IMR-90 (cell line): ENCODE results near the gene UAP1. TPM values are rescaled to one million over a fixed set of nuclear protein-coding genes. Genes with fewer than 3 reads are reported as not detected.

Experiments used
- ATAC-seq: fragments of 200-7000 bp; cut with Tn5 transposase; 2 replicates; pipeline ENCODE4 v1.9.1; 2020; ENCODE audit warnings: low read depth, mild to moderate bottlenecking, moderate library complexity
- BruUV-seq: library from RNA; stranded (reverse); fragments of 400-500 nt; replicated peaks from 2 replicates; lab custom pipeline; 2021; lab: Mats Ljungman, UMichigan
- CTCF ChIA-PET: fragments of 300-600 bp; formaldehyde crosslinking; extraction: SDS; loops from one replicate; lab custom pipeline; 2021; ENCODE audit warnings: antibody characterized with exemption; lab: Yijun Ruan, JAX
- POLR2A ChIA-PET: fragments of 300-600 bp; sonication (Branson Sonifier 250); formaldehyde crosslinking; loops from one replicate; lab custom pipeline; 2022; ENCODE audit warnings: antibody characterized with exemption; ENCODE audit not compliant: unreplicated experiment; lab: Charles Lee
- DNase-seq: peaks from one replicate; pipeline ENCODE4 v3.0.0; 2013
- H2AFZ ChIP-seq: replicated peaks from 2 replicates; pipeline ENCODE3; 2013; ENCODE audit warnings: low read length, mild to moderate bottlenecking; ENCODE audit not compliant: poor library complexity
- H2AK5ac ChIP-seq: 2 replicates; pipeline ENCODE4 v1.6.1; 2013; ENCODE audit warnings: low read depth, low read length, inconsistent platforms
- H2AK9ac ChIP-seq: replicated peaks from 2 replicates; pipeline ENCODE3; 2013; ENCODE audit warnings: mild to moderate bottlenecking, low read depth, low read length, moderate library complexity; ENCODE audit not compliant: poor library complexity
- H2BK120ac ChIP-seq: 2 replicates; pipeline ENCODE4 v1.6.1; 2013; ENCODE audit warnings: low read depth, low read length, inconsistent platforms
- H2BK15ac ChIP-seq: 3 replicates; pipeline ENCODE4 v1.6.1; 2013; ENCODE audit warnings: low read depth, low read length, inconsistent platforms
- H2BK20ac ChIP-seq: 2 replicates; pipeline ENCODE4 v1.6.1; 2013; ENCODE audit warnings: low read depth, mild to moderate bottlenecking, inconsistent platforms, low read length, moderate library complexity
- H2BK5ac ChIP-seq: 2 replicates; pipeline ENCODE4 v1.6.1; 2013; ENCODE audit warnings: mild to moderate bottlenecking, low read depth, low read length, inconsistent platforms; ENCODE audit not compliant: poor library complexity, severe bottlenecking
- H3K14ac ChIP-seq: replicated peaks from 2 replicates; pipeline ENCODE4 v1.6.1; 2013; ENCODE audit warnings: low read depth, low read length, inconsistent platforms
- H3K18ac ChIP-seq: 2 replicates; pipeline ENCODE4 v1.6.1; 2013; ENCODE audit warnings: low read depth, low read length, control low read depth
- H3K23ac ChIP-seq: 2 replicates; pipeline ENCODE4 v1.6.1; 2013; ENCODE audit warnings: low read depth, low read length, inconsistent platforms
- H3K27ac ChIP-seq: 2 replicates; pipeline ENCODE4 v1.5.1; 2013; ENCODE audit warnings: mild to moderate bottlenecking, control low read depth, low read length; ENCODE audit not compliant: insufficient read depth
- H3K27me3 ChIP-seq: 2 replicates; pipeline ENCODE4 v1.6.1; 2013; ENCODE audit warnings: low read length; ENCODE audit not compliant: control insufficient read depth, insufficient read depth
- H3K36me3 ChIP-seq: 2 replicates; pipeline ENCODE4 v1.6.1; 2013; ENCODE audit warnings: low read length, mixed read lengths; ENCODE audit not compliant: control insufficient read depth, insufficient read depth
- H3K4ac ChIP-seq: 2 replicates; pipeline ENCODE4 v1.6.1; 2013; ENCODE audit warnings: low read depth, low read length, inconsistent platforms
- H3K4me1 ChIP-seq: 2 replicates; pipeline ENCODE4 v1.6.1; 2013; ENCODE audit warnings: low read length, mixed read lengths; ENCODE audit not compliant: control insufficient read depth, insufficient read depth
- H3K4me2 ChIP-seq: 2 replicates; pipeline ENCODE4 v1.6.1; 2013; ENCODE audit warnings: low read depth, mild to moderate bottlenecking, control low read depth, low read length, moderate library complexity
- H3K4me3 ChIP-seq: 2 replicates; pipeline ENCODE4 v1.5.1; 2013; ENCODE audit warnings: low read depth, mild to moderate bottlenecking, control low read depth, low read length, moderate library complexity; ENCODE audit not compliant: insufficient read depth
- H3K56ac ChIP-seq: 2 replicates; pipeline ENCODE4 v1.6.1; 2013; ENCODE audit warnings: low read length, inconsistent platforms; ENCODE audit not compliant: insufficient read depth; ENCODE audit errors: extremely low read depth
- H3K79me1 ChIP-seq, 2 experiments: 2 replicates each; pipeline ENCODE4 v1.6.1; 2013; ENCODE audit warnings: low read length in 2 of 2, inconsistent platforms in 1 of 2, low read depth in 1 of 2
- H3K9ac ChIP-seq: 2 replicates; pipeline ENCODE4 v1.6.1; 2013; ENCODE audit warnings: low read depth, low read length, control low read depth
- H3K9me1 ChIP-seq: 2 replicates; pipeline ENCODE4 v1.6.1; 2013; ENCODE audit warnings: low read length, inconsistent platforms; ENCODE audit not compliant: insufficient read depth
- H3K9me3 ChIP-seq: 2 replicates; pipeline ENCODE4 v1.6.1; 2013; ENCODE audit warnings: low read length; ENCODE audit not compliant: control insufficient read depth, insufficient read depth
- H4K20me1 ChIP-seq: 2 replicates; pipeline ENCODE4 v1.6.1; 2013; ENCODE audit warnings: low read length, inconsistent platforms; ENCODE audit not compliant: insufficient read depth
- H4K5ac ChIP-seq: 2 replicates; pipeline ENCODE4 v1.6.1; 2013; ENCODE audit warnings: mild to moderate bottlenecking, low read depth, low read length, control low read depth
- H4K8ac ChIP-seq, 2 experiments: 2 replicates each; pipeline ENCODE4 v1.6.1; 2013; ENCODE audit warnings: low read depth in 2 of 2, low read length in 2 of 2, control low read depth in 1 of 2, inconsistent platforms in 1 of 2
- H4K91ac ChIP-seq: 2 replicates; pipeline ENCODE4 v1.6.1; 2013; ENCODE audit warnings: low read depth, low read length, inconsistent platforms; ENCODE audit not compliant: insufficient read depth
- BHLHE40 ChIP-seq: fragments of 150-350 bp; IDR thresholded peaks from 2 replicates; pipeline ENCODE4 v1.6.1; 2016; ENCODE audit warnings: mild to moderate bottlenecking, low read depth, low read length
- CEBPB ChIP-seq: IDR thresholded peaks from 2 replicates; pipeline ENCODE4 v1.6.1; 2012; ENCODE audit warnings: low read depth, low read length, improper control_type of control experiment
- CHD1 ChIP-seq: IDR thresholded peaks from 2 replicates; pipeline ENCODE4 v1.6.1; 2012; ENCODE audit warnings: low read depth, low read length, improper control_type of control experiment
- ELK1 ChIP-seq: fragments of 150-350 bp; IDR thresholded peaks from 2 replicates; pipeline ENCODE4 v1.6.1; 2016; ENCODE audit warnings: low read depth, mild to moderate bottlenecking, low read length, moderate library complexity, borderline replicate concordance
- FOS ChIP-seq: fragments of 150-350 bp; IDR thresholded peaks from 2 replicates; pipeline ENCODE4 v1.6.1; 2016; ENCODE audit warnings: low read depth, low read length
- MAFK ChIP-seq: IDR thresholded peaks from 2 replicates; pipeline ENCODE4 v1.6.1; 2012; ENCODE audit warnings: low read depth, low read length, improper control_type of control experiment
- MAZ ChIP-seq: IDR thresholded peaks from 2 replicates; pipeline ENCODE4 v1.6.1; 2012; ENCODE audit warnings: low read depth, mild to moderate bottlenecking, low read length, improper control_type of control experiment, moderate library complexity, borderline replicate concordance
- MXI1 ChIP-seq: IDR thresholded peaks from 2 replicates; pipeline ENCODE4 v1.6.1; 2012; ENCODE audit warnings: low read depth, mild to moderate bottlenecking, low read length, moderate library complexity, borderline replicate concordance
- NFE2L2 ChIP-seq: fragments of 150-350 bp; IDR thresholded peaks from 2 replicates; pipeline ENCODE4 v1.6.1; 2016; ENCODE audit warnings: low read depth, mild to moderate bottlenecking, low read length
- POLR2A ChIP-seq: IDR thresholded peaks from 2 replicates; pipeline ENCODE4 v1.6.1; 2012; ENCODE audit warnings: mild to moderate bottlenecking, low read depth, low read length
- RAD21 ChIP-seq: IDR thresholded peaks from 2 replicates; pipeline ENCODE4 v1.6.1; 2012; ENCODE audit warnings: low read length, improper control_type of control experiment
- RCOR1 ChIP-seq: IDR thresholded peaks from 2 replicates; pipeline ENCODE4 v1.6.1; 2012; ENCODE audit warnings: mild to moderate bottlenecking, low read length, improper control_type of control experiment; ENCODE audit not compliant: insufficient replicate concordance
- RFX5 ChIP-seq: IDR thresholded peaks from 2 replicates; pipeline ENCODE4 v1.8.0; 2012; ENCODE audit warnings: low read depth, mild to moderate bottlenecking, low read length, moderate library complexity
- SMC3 ChIP-seq: fragments of 150-350 bp; IDR thresholded peaks from 2 replicates; pipeline ENCODE4 v1.6.1; 2016; ENCODE audit warnings: low read depth, mild to moderate bottlenecking, antibody characterized with exemption, low read length, moderate library complexity
- dilution Hi-C: fragments of 300-500 bp; cut with HindIII; formaldehyde crosslinking; loops from one replicate; pipeline ENCODE4 v1.14.3; 2018; ENCODE audit warnings: low sequenced_read_pairs; ENCODE audit not compliant: unreplicated experiment
- in situ Hi-C: fragments of 300-500 bp; cut with MboI; formaldehyde crosslinking; loops from 3 replicates; pipeline ENCODE4 v1.14.3; 2019; ENCODE audit warnings: low sequenced_read_pairs, inconsistent platforms, mixed read lengths
- intact Hi-C: fragments of 100-400 bp; cut with micrococcal nuclease; formaldehyde crosslinking; loops from 2 replicates; pipeline ENCODE4 v1.10.0; 2022
- polyA plus RNA-seq, 3 experiments: library from polyadenylated mRNA; depleted of rRNA; stranded (reverse); fragments of >200 nt; gene quantifications; 2 replicates each; pipeline ENCODE4 v1.2.3, GENCODE V29; 2012; ENCODE audit warnings: low replicate concordance in 1 of 3
- total RNA-seq: library from RNA; depleted of rRNA; stranded (reverse); fragments of >200 nt; gene quantifications from 2 replicates; pipeline ENCODE4 v1.2.3, GENCODE V29; 2012
- TF ChIP-seq, protein P1 (sequence below): conservative IDR thresholded peaks from 2 replicates; pipeline ENCODE4 v1.5.1; 2012; ENCODE audit warnings: mild to moderate bottlenecking, low read depth, low read length, improper control_type of control experiment
- TF ChIP-seq, protein P2 (sequence below): fragments of 150-350 bp; IDR thresholded peaks from 2 replicates; pipeline ENCODE4 v1.6.1; 2017; ENCODE audit warnings: mild to moderate bottlenecking, antibody characterized with exemption, low read length, low read depth

UAP1 gene
- total and polyA plus RNA-seq, 2 of the 4 experiments (the other 2 are of a cell fraction) = 93.4 to 196 TPM

GRCh38 chr1:162621256-162621655, 59.7 kb downstream of the UAP1 start:
- no peak overlapping the region for H4K8ac ChIP-seq
- no peak overlapping the region for H3K9ac ChIP-seq
- no peak overlapping the region for H3K4ac ChIP-seq
- H2BK5ac ChIP-seq = no peak overlapping the region
- H3K27me3 ChIP-seq = no peaks in the 10 kb centered on the region
- no peak overlapping the region for H3K23ac ChIP-seq
- in situ Hi-C loops (no loop called here), intact Hi-C loops (no loop called here), dilution Hi-C loops (no loop called here)
- no peak overlapping the region for H3K4me2 ChIP-seq
- no peak overlapping the region for H2AFZ ChIP-seq
- no peak overlapping the region for H2BK20ac ChIP-seq
- H3K36me3 ChIP-seq = no peaks in the 10 kb centered on the region
- H3K79me1 ChIP-seq = no peaks in the 10 kb centered on the region
- no peak overlapping the region for H4K5ac ChIP-seq
- ChIA-PET POLR2A (no interaction called here), CTCF (no interaction called here)
- no peak overlapping the region for H3K27ac ChIP-seq
- H4K91ac ChIP-seq = no peak overlapping the region
- no peak for TF ChIP-seq MXI1
- TF ChIP-seq RAD21 = no peak
- no peak for TF ChIP-seq MAFK
- TF ChIP-seq, protein P1, sequence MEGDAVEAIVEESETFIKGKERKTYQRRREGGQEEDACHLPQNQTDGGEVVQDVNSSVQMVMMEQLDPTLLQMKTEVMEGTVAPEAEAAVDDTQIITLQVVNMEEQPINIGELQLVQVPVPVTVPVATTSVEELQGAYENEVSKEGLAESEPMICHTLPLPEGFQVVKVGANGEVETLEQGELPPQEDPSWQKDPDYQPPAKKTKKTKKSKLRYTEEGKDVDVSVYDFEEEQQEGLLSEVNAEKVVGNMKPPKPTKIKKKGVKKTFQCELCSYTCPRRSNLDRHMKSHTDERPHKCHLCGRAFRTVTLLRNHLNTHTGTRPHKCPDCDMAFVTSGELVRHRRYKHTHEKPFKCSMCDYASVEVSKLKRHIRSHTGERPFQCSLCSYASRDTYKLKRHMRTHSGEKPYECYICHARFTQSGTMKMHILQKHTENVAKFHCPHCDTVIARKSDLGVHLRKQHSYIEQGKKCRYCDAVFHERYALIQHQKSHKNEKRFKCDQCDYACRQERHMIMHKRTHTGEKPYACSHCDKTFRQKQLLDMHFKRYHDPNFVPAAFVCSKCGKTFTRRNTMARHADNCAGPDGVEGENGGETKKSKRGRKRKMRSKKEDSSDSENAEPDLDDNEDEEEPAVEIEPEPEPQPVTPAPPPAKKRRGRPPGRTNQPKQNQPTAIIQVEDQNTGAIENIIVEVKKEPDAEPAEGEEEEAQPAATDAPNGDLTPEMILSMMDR = no peak
- no peak for TF ChIP-seq CHD1
- TF ChIP-seq RCOR1 = no peak
- TF ChIP-seq SMC3 = no peak
- no peak for TF ChIP-seq CEBPB
- TF ChIP-seq, protein P2, sequence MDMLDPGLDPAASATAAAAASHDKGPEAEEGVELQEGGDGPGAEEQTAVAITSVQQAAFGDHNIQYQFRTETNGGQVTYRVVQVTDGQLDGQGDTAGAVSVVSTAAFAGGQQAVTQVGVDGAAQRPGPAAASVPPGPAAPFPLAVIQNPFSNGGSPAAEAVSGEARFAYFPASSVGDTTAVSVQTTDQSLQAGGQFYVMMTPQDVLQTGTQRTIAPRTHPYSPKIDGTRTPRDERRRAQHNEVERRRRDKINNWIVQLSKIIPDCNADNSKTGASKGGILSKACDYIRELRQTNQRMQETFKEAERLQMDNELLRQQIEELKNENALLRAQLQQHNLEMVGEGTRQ = no peak
- TF ChIP-seq RFX5 = no peak
- no peak for TF ChIP-seq MAZ
- no peak for TF ChIP-seq ELK1
- no peak for TF ChIP-seq NFE2L2
- no peak for TF ChIP-seq BHLHE40
- no peak for TF ChIP-seq FOS
- TF ChIP-seq POLR2A = no peak
- no TSS peak for BruUV-seq
- no peaks in the 10 kb centered on the region; the same call in 1 of the 2 replicates for H3K9me3 ChIP-seq
- DNase-seq (no peak), ATAC-seq (no peak)
- no peak overlapping the region for H3K4me3 ChIP-seq
- H3K9me1 ChIP-seq = no peaks in the 10 kb centered on the region
- no peak overlapping the region for H3K18ac ChIP-seq
- no peak overlapping the region for H2AK9ac ChIP-seq
- no peak overlapping the region for H2AK5ac ChIP-seq
- H2BK120ac ChIP-seq = no peak overlapping the region
- peaks cover under 1% of the 10 kb centered on the region for H3K4me1 ChIP-seq
- H3K14ac ChIP-seq = no peak overlapping the region
- H3K56ac ChIP-seq = no peak overlapping the region
- no peaks in the 10 kb centered on the region for H4K20me1 ChIP-seq
- no peak overlapping the region for H2BK15ac ChIP-seq
